ENCODE results near the gene DNAJC8. TPM values are rescaled to one million over a fixed set of nuclear protein-coding genes. Genes with fewer than 3 reads are reported as not detected.

DNAJC8 gene
- total RNA-seq, 1 experiment from 2014 or later: 135 TPM

DNA sequence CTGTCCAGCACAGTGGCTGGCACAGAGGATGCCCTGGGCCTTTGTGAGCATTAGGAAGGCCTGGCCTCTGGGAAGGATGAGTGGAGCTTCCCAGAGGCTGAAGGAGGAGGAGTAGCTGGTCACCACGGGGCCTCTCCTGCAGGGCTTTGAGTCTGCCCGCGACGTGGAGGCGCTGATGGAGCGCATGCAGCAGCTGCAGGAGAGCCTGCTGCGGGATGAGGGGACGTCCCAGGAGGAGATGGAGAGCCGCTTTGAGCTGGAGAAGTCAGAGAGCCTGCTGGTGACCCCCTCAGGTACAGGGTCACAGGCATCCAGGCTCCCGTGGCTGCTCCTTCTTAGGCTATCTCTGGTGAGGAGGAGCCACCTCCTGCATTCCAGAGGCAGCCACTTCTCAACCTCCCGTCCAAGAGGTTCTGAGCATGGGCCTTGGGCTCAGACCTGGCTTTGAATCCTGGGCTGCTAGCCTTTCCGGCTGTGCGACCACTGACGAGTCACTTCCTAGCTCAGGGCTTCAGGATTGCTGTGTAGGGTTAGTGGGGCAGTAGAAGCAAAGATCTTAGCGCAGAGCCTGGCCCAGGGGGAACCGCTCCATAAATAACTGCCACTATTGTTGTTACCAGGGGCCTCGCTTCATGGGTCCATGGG is 40.5 kb upstream of the DNAJC8 start:
- DNase-seq (ENCODE audit: low spot score): no peak
- BruUV-seq (replicated peaks): no TSS peak
- POLR2A ChIA-PET (ENCODE audit: low non-redundant PET): no interaction called here
- H3K4me1 ChIP-seq (ENCODE audit: insufficient read depth, low read length, poor library complexity, severe bottlenecking): no peaks in the 10 kb centered on the region
- H3K27ac ChIP-seq (ENCODE audit: low read depth, low read length, poor library complexity, severe bottlenecking): no peak overlapping the region
- H3K9me3 ChIP-seq (ENCODE audit: low read depth, low read length, poor library complexity, severe bottlenecking): no peaks in the 10 kb centered on the region
- TF ChIP-seq EZH2 (IDR thresholded peaks at IDR 0.05; ENCODE audit: borderline replicate concordance, low read depth, low read length, poor library complexity, severe bottlenecking): no peak
- TF ChIP-seq, protein P1, sequence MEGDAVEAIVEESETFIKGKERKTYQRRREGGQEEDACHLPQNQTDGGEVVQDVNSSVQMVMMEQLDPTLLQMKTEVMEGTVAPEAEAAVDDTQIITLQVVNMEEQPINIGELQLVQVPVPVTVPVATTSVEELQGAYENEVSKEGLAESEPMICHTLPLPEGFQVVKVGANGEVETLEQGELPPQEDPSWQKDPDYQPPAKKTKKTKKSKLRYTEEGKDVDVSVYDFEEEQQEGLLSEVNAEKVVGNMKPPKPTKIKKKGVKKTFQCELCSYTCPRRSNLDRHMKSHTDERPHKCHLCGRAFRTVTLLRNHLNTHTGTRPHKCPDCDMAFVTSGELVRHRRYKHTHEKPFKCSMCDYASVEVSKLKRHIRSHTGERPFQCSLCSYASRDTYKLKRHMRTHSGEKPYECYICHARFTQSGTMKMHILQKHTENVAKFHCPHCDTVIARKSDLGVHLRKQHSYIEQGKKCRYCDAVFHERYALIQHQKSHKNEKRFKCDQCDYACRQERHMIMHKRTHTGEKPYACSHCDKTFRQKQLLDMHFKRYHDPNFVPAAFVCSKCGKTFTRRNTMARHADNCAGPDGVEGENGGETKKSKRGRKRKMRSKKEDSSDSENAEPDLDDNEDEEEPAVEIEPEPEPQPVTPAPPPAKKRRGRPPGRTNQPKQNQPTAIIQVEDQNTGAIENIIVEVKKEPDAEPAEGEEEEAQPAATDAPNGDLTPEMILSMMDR (conservative IDR thresholded peaks at IDR 0.05; ENCODE audit: low read depth, low read length): no peak
- H3K36me3 ChIP-seq (ENCODE audit: insufficient read depth, low read length, poor library complexity, severe bottlenecking): peaks cover 45% of the 10 kb centered on the region
- intact Hi-C loops (cut with micrococcal nuclease; ENCODE audit: unreplicated experiment): no loop called here
- CTCF ChIA-PET: no interaction called here
- H3K4me3 ChIP-seq (ENCODE audit: low read depth, low read length, poor library complexity, severe bottlenecking): no peak overlapping the region
- no peaks in the 10 kb centered on the region for H3K27me3 ChIP-seq (replicated peaks; ENCODE audit: insufficient read depth, low read depth, low read length, poor library complexity)

DNA sequence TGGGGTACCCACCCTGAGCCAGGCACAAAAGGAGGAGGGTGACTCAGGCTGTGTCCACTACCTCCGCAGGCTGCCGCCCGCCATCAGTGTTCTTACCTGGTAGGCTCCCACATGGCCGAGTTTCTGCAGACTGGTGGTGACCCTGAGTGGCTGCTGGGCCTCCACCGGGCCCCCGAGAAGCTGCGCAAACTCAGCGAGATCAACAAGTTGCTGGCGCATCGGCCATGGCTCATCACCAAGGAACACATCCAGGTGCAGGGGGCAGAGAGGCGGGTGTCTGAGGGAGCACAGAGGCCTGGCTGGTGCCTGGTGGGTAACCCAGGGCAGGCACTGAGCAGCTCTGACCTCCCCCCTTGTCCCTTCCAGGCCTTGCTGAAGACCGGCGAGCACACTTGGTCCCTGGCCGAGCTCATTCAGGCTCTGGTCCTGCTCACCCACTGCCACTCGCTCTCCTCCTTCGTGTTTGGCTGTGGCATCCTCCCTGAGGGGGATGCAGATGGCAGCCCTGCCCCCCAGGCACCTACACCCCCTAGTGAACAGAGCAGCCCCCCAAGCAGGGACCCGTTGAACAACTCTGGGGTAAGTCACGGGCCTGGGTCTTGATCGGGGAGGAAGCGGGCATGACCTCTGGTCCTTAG is 39.5 kb upstream of the DNAJC8 start:
- no TSS peak for BruUV-seq (replicated peaks)
- Histone ChIP-seq H3K9me3 (ENCODE audit: low read depth, low read length, poor library complexity, severe bottlenecking) (no peaks in the 10 kb centered on the region), H3K27me3 (replicated peaks; ENCODE audit: insufficient read depth, low read depth, low read length, poor library complexity) (no peaks in the 10 kb centered on the region), H3K4me3 (ENCODE audit: low read depth, low read length, poor library complexity, severe bottlenecking) (no peak overlapping the region), H3K27ac (ENCODE audit: low read depth, low read length, poor library complexity, severe bottlenecking) (no peak overlapping the region), H3K4me1 (ENCODE audit: insufficient read depth, low read length, poor library complexity, severe bottlenecking) (no peaks in the 10 kb centered on the region), H3K36me3 (ENCODE audit: insufficient read depth, low read length, poor library complexity, severe bottlenecking) (peaks cover 45% of the 10 kb centered on the region)
- intact Hi-C loops (cut with micrococcal nuclease; ENCODE audit: unreplicated experiment): no loop called here
- ChIA-PET CTCF (no interaction called here), POLR2A (ENCODE audit: low non-redundant PET) (no interaction called here)
- TF ChIP-seq EZH2 (IDR thresholded peaks at IDR 0.05; ENCODE audit: borderline replicate concordance, low read depth, low read length, poor library complexity, severe bottlenecking): no peak
- TF ChIP-seq, protein P1 (conservative IDR thresholded peaks at IDR 0.05; ENCODE audit: low read depth, low read length): no peak
- no peak for DNase-seq (ENCODE audit: low spot score)

DNA sequence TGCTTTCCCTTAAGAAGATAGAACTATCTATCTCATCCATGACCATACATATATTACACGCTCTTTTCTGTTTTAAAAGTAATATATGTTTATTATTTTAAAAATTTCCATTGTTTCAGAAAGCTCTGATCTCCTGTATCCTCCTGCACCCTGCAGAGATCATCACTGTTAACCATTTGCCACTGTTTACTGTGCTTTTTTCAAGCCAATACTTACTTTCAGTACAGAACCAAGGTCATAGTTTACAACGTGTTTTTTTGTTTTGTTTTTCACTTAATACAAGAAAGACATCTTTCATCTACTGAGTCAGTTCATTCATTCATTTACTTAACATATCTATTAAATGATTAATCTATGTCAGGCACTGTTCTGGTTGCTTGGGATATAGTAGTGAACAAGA is 36.7 kb upstream of the DNAJC8 start:
- Histone ChIP-seq H3K36me3 (ENCODE audit: insufficient read depth, low read length, poor library complexity, severe bottlenecking) (peaks cover 36% of the 10 kb centered on the region), H3K27ac (ENCODE audit: low read depth, low read length, poor library complexity, severe bottlenecking) (no peak overlapping the region), H3K9me3 (ENCODE audit: low read depth, low read length, poor library complexity, severe bottlenecking) (no peaks in the 10 kb centered on the region), H3K27me3 (replicated peaks; ENCODE audit: insufficient read depth, low read depth, low read length, poor library complexity) (no peaks in the 10 kb centered on the region), H3K4me1 (ENCODE audit: insufficient read depth, low read length, poor library complexity, severe bottlenecking) (no peaks in the 10 kb centered on the region), H3K4me3 (ENCODE audit: low read depth, low read length, poor library complexity, severe bottlenecking) (no peak overlapping the region)
- ChIA-PET POLR2A (ENCODE audit: low non-redundant PET) (no interaction called here), CTCF (no interaction called here)
- intact Hi-C loops (cut with micrococcal nuclease; ENCODE audit: unreplicated experiment): no loop called here
- BruUV-seq (replicated peaks): no TSS peak
- TF ChIP-seq, protein P1 (conservative IDR thresholded peaks at IDR 0.05; ENCODE audit: low read depth, low read length): no peak
- TF ChIP-seq EZH2 (IDR thresholded peaks at IDR 0.05; ENCODE audit: borderline replicate concordance, low read depth, low read length, poor library complexity, severe bottlenecking): no peak
- no peak for DNase-seq (ENCODE audit: low spot score)
